HG02759 (cell line): Measurements from ENCODE around the gene CLDN24.

Experiments used
- ATAC-seq: cut with Tn5 transposase; IDR thresholded peaks from one replicate; pipeline ENCODE4 v1.9.1; 2021; ENCODE audit warnings: mild to moderate bottlenecking, moderate library complexity; ENCODE audit not compliant: unreplicated experiment

The CLDN24 gene

GRCh38 chr4:183322326-183322725 lies at the start of gene CLDN24:
CLDN24 (minus strand) TSS chr4:183322426; CDS start chr4:183322426, 0 bp downstream.
- no peak for ATAC-seq

GRCh38 chr4:183370786-183371185 lies 48.6 kb upstream of the CLDN24 start:
- ATAC-seq: no peak

GRCh38 chr4:183369073-183369472 lies 46.8 kb upstream of the CLDN24 start:
- no peak for ATAC-seq

GRCh38 chr4:183366206-183366835 lies 44.1 kb upstream of the CLDN24 start:
- no peak for ATAC-seq

GRCh38 chr4:183364025-183364424 lies 41.8 kb upstream of the CLDN24 start:
- no peak for ATAC-seq

- ATAC-seq: no peak
Measured at GRCh38 chr4:183362916-183363542, 40.8 kb upstream of the CLDN24 start.

- ATAC-seq: no peak
Measured at GRCh38 chr4:183362036-183362435, 39.8 kb upstream of the CLDN24 start.

GRCh38 chr4:183360161-183360919 lies 38.1 kb upstream of the CLDN24 start:
- ATAC-seq: no peak

GRCh38 chr4:183358215-183358755 lies 36.1 kb upstream of the CLDN24 start:
- ATAC-seq: no peak

- no peak for ATAC-seq
Measured at GRCh38 chr4:183356931-183357675, 34.9 kb upstream of the CLDN24 start.

GRCh38 chr4:183356173-183356830 lies 34.1 kb upstream of the CLDN24 start:
- no peak for ATAC-seq

- no peak for ATAC-seq
Measured at GRCh38 chr4:183355405-183355804, 33.2 kb upstream of the CLDN24 start.

- ATAC-seq: no peak
Measured at GRCh38 chr4:183354219-183354618, 32.0 kb upstream of the CLDN24 start.

GRCh38 chr4:183353557-183353956 lies 31.3 kb upstream of the CLDN24 start:
- no peak for ATAC-seq

GRCh38 chr4:183352546-183352945 lies 30.3 kb upstream of the CLDN24 start:
- no peak for ATAC-seq

- ATAC-seq: no peak
Measured at GRCh38 chr4:183350317-183351071, 28.3 kb upstream of the CLDN24 start.

GRCh38 chr4:183349673-183350072 lies 27.4 kb upstream of the CLDN24 start:
- ATAC-seq: no peak

- ATAC-seq: no peak
Measured at GRCh38 chr4:183348706-183349659, 26.8 kb upstream of the CLDN24 start.

GRCh38 chr4:183348136-183348535 lies 25.9 kb upstream of the CLDN24 start:
- ATAC-seq: no peak
